Measurements from ENCODE around the gene RTN3.
"Not testable (repeated sequence)": the region's sequence is repeated elsewhere in the genome, so short reads cannot be mapped to it uniquely, and the experiment has no call there.

RTN3 gene

DNA sequence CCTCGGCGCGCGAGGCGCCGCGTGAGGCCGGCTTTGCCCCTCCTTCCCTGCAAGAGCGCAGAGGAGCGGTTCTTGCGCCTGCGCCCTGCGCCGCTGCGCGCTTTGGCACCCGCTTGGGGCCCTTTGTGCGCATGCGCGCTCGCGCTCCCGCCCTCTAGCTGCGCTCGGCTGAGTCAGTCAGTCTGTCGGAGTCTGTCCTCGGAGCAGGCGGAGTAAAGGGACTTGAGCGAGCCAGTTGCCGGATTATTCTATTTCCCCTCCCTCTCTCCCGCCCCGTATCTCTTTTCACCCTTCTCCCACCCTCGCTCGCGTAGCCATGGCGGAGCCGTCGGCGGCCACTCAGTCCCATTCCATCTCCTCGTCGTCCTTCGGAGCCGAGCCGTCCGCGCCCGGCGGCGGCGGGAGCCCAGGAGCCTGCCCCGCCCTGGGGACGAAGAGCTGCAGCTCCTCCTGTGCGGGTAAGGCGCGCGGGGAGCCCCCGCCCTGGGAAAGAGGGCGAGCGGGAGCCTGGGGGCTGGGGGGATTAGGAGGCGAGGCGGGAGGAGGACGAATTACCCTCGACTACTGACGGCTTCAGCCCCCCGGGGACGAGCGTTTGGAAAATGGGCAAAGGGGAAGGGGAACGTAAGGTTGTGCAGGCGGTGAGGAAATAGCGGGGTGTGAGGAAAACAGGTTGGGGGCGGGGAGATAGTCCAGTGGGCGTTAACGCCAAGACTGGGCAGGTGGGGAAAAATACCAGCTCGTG, at the start of gene RTN3:
Gene RTN3 (plus strand): TSS at position 180 of the 745 bp plus-strand sequence. CDS start 137 bp downstream, at position 317.
- peak; percentile 96 for DNase-seq (ENCODE audit: low read depth)

- DNase-seq (ENCODE audit: low read depth), result peak; percentile 72
Observed at GRCh38 chr11:63635762-63636465, 45.4 kb upstream of the RTN3 start.

DNA sequence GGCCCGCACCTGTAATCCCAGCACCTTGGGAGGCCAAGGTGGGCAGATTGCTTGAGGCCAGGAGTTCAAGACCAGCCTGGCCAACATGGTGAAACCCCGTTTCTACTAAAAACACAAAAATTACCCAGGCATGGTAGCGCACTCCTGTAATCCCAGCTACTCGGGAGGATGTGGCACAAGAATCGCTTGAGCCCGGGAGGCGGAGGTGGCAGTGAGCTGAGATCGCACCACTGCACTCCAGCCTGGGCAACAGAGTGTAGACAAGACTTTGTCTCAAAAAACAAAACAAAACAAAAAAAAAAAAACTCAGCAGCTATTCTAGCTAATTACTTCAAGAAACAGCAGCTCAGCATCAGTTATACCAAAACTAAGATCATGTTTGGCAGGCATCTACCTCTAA, 42.9 kb upstream of the RTN3 start:
- not testable (repeated sequence) for DNase-seq (ENCODE audit: low read depth)

DNA sequence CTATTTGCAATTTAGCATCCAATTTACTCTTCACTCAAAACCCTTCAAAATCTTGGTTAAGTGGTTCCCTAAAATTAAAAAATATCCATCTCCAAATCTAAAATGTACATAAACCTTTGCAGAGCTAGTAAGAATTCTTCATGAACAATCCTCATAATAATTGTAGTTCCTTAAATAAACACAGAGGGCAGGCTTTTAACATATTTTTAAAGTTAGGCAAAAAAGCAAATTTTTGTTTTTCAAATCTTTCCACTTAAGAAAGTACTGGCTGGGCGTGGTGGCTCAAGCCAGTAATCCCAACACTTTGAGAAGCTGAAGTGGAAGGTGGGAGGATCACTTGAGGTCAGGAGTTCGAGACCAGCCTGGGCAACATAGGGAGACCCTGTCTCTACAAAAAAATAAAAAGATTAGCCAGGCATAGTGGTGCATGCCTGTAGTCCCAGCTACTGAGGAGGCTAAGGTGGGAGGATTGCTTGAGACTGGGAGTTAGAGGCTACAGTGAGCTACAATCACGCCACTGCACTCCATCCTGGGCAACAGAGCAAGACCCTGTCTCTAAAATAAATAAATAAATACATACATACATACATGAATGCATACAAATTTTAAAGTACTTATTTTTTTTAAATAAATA, 42.0 kb upstream of the RTN3 start:
- peak; percentile 54 for DNase-seq (ENCODE audit: low read depth)

- DNase-seq (ENCODE audit: low read depth), result peak; percentile 37
Observed at GRCh38 chr11:63641727-63642126, 39.6 kb upstream of the RTN3 start.

GRCh38 chr11:63643205-63643604, 38.1 kb upstream of the RTN3 start:
- no peak for DNase-seq (ENCODE audit: low read depth)

DNA sequence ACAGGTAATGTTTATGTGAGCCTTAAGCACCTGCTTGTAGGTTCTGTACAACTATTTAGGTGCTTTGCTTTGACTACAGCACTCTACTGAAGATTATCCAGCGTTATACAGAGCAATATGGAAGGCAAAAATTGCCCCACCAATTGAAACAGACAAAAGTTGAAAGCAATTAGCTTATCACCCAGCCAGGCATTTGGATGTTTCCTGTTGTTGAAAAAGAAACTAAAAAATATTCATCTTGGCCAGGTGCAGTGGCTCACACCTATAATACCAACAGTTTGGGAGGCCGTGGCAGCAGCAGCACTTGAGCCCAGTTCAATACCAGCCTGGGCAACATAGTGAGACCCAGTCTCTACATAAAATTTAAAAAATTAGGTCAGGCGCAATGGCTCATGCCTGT, 28.6 kb upstream of the RTN3 start:
- no peak for DNase-seq (ENCODE audit: low read depth)

- no peak for DNase-seq (ENCODE audit: low read depth)
Observed at GRCh38 chr11:63660972-63661371, 20.3 kb upstream of the RTN3 start.

DNA sequence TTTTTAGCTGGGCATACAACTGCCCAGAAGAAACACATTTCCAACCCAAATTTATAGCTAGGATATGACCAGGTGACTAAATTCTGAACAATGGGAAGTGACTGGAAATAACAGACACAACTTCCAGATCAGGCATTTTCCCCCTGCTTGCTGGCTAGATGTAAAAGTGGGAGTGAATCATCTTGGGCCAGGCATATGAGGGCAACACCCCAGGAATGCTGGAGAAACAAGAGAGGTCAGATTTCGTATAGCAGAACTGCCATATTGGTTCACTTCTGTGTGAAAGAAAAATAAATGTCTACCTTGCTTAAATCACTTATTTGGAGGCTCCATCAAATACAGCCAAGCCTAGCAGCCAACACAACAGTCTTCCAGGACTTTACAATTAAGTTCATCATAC, 17.5 kb upstream of the RTN3 start:
- DNase-seq (ENCODE audit: low read depth), result peak; percentile 88

DNA sequence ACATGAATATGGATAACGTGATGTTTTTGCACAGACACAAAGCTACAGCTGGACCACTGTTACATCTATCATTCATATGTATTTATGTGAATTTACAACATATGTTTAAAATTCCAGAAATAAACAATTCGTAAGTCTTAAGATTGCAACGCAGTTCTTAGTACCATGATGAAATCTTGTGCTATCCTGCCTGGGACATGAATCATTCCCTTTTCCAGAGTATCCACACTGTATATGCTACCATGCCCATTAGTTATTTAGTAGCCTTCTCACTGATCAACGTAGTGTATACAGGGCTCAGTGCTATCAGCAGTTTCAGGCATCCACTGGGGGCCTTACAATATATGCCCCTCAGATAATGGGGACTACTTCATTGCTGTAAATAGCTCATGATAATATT, 14.4 kb upstream of the RTN3 start:
- DNase-seq (ENCODE audit: low read depth), result peak; percentile 79

DNA sequence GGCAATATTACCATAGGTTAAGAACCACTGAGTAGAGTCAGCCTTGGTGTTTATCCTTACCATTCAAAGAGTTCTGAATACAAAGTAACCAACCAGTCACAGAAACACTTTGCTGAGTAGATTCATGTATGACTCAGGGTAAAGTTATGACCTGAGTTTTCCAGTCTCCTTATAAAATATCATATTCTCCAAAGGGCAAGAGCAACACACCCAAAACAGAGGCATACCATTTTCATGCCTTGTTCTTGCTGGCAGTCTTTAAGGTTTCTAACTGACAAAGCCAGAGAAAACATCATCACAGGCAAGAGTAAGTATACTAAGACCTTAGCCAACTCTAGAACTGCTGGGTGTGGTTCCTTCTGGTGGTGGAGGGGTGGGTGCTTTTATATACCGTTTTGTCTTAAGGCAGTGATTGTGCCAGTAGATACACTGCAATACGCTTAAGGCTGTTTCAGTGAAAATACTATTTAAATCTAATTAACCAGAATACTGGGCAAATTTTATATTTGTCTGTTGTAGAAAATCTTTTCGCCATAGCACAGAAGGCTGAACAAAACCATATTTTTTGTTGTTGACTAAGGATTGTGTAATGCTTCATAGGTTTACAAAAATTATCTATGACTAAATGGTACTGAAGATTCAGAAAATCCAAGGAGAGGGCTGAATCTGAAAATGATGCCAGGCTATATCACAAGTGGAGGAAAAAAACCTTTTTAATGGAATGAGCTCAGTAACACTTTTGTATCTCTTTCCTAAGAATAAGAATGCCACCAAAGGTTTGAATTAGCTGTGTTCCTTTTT, 13.1 kb upstream of the RTN3 start:
- peak; percentile 96 for DNase-seq (ENCODE audit: low read depth)

DNA sequence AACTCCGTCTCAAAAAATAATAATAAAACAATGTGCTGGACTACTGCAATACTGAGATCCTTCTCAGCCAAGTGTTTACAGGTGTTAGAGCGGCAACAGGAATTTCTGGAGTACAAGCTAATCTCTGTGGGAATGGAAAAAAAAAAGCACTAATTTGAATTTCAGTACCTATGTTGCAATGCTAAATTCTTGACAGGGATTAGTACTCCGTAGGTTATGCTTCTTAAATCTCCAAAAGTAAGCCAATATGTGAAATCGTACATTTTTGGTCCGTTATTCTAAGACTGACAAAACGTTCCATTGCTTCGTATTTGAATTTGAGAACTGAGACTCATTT, 11.2 kb upstream of the RTN3 start:
- DNase-seq (ENCODE audit: low read depth), result peak; percentile 17

DNA sequence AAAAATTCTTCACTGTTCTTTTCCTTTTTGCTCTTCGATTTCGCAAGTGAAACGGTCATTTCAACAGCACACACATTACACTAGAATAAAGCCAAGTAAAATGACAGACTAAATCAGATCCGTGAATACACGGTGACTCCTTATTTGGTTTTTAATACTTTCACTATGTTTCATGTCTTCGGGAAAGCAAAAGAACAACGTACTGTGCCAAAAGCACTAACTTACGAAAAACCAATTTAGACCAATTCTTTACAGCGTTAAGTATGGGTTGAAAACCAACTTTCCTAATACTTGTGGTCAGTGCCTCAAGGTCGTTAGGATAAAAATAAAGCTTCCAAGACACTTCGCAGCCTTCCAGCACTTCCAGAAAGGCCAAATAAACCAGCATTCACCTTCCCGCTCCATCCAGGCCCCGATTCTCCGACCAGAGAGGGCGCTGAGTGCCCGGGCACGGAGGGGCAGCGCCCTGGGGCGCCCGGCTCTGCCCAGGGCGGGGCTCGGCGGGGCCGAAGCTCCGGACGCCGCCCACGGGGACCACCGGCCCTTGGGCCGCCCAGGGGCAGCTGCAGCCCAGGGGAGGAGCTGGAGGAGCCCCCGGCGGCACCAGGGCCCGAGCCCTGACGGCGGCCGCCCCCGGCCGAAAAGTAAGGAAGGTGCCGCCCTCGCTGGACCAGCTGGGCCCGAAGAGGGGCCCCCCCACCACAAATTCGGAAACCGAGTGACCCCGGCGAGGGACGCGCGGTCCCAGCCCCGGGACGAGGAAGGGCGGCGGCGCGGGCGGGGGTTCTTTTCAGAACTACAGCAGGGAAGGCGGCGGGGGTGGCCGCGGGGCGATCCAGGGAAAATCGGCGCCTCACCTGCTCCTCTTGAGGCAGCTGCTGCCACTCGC, 10.6 kb upstream of the RTN3 start:
- peak; percentile 67 for DNase-seq (ENCODE audit: low read depth)

DNA sequence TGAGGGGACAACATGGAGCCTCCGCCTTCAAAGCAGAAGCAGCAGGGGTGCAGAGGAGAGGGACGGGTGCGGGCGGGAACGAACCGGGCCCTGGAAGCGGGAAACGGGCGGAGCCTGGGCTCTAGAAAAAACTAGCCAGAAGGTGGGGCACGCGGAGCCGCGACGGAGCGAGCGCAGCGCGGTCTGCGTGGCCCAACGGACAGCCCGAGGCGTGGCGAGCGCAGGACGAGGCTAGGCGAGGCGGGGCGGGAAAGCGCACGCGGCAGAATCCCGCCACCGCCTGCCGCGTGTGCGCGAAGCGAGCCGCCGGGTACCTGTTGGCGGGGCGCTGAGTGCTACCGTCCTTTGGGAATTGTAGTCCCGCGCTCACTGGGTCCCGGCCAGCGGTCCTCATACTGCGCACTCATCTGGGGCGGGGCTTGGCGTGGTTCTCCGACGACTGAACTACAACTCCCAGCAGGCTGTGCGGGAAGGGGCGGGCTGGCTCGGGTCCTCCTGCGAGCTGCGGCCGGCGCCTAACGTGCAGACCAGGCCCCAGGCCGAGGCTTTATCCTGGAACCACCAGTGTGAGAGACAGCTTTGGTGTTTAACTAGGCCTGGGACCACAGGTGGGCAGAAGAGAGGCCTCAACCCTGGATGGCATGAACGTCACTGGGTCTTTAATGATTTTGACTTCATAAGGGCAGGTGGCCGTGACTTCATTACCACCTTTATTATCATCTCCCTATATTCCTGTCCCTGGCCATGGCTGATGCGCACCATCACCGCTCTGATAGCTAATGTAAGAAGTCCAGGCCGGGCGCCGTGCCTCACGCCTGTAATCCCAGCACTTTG, 9.8 kb upstream of the RTN3 start, which contains the start of gene ATL3:
Gene ATL3 (minus strand): TSS at position 55 of the 834 bp plus-strand sequence. CDS start 41 bp downstream, at position 14.
- peak; percentile 97 for DNase-seq (ENCODE audit: low read depth)

DNA sequence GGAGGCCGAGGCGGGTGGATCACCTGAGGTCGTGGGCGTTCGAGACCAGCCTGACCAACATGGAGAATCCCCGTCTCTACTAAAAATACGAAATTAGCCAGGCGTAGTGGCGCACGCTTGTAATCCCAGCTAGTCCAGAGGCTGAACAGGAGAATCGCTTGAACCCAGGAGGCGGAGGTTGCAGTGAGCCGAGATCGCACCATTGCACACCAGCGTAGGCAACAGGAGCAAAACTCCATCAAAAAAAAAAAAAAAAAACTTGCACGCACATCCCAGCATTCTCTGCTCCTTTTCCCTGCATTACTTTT, 9.2 kb upstream of the RTN3 start:
- DNase-seq (ENCODE audit: low read depth), result no peak

GRCh38 chr11:63672936-63673539, 8.3 kb upstream of the RTN3 start:
- DNase-seq (ENCODE audit: low read depth), result peak; percentile 11

GRCh38 chr11:63673579-63673978, 7.7 kb upstream of the RTN3 start:
- DNase-seq (ENCODE audit: low read depth), result peak; percentile 27

GRCh38 chr11:63680834-63681320, 423 bp upstream of the RTN3 start:
- peak; percentile 44 for DNase-seq (ENCODE audit: low read depth)

GRCh38 chr11:63682066-63683021, 1.0 kb downstream of the RTN3 start:
- peak; percentile 43 for DNase-seq (ENCODE audit: low read depth)

All from ELR (cell line).